GM12892 (cell line): Measurements from ENCODE around the gene DYNC1LI2.

Source experiments
- POLR2A ChIP-seq: IDR thresholded peaks from 2 replicates; pipeline ENCODE4 v1.6.1; 2011; ENCODE audit warnings: low read depth, low read length, control low read depth
- TAF1 ChIP-seq: IDR thresholded peaks from 2 replicates; pipeline ENCODE4 v1.6.1; 2011; ENCODE audit warnings: low read depth, mild to moderate bottlenecking, control low read depth, low read length, borderline replicate concordance

DNA sequence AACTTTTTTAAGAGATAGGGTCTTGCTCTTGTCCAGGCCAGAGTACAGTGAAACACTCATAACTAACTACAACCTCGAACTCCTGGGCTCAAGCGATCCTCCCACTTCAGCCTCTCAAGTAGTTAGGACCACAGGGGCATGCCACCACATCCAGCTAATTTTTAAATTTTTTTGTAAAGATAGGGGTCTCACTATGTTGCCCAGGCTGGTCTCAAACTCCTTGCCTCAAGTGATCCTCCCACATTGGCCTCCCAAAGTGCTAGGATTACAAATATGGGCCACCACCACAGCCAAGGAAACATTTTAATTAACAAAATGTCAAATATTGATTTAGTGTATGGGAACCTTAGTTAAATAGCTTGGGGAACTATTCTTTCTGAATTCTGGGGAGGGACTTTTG is 2.8 kb upstream of the DYNC1LI2 start:
- TF ChIP-seq POLR2A (no peak), TAF1 (no peak)
